Kidney (tissue), 14 donors: Measurements from ENCODE around the gene ZDHHC14. TPM values are rescaled to one million over a fixed set of nuclear protein-coding genes. Genes with fewer than 3 reads are reported as not detected.

Experiments
- DNase-seq, 5 donors: peaks; one replicate each; pipeline ENCODE4 v3.0.0-alpha.2; 2013 to 2020
- FAIRE-seq: peaks from 2 replicates; lab custom pipeline; 2012; peaks lifted over from hg19 to GRCh38; lab: Jason Lieb, UNC
- H3K27ac ChIP-seq, 2 donors: one replicate each; pipeline ENCODE4 v1.7.0; 2013; ENCODE audit warnings: low read depth in 2 of 2, low read length in 2 of 2, inconsistent platforms in 1 of 2
- H3K27me3 ChIP-seq: one replicate; pipeline ENCODE4 v1.7.1; 2013; ENCODE audit warnings: low read length, inconsistent platforms; ENCODE audit not compliant: control insufficient read depth, insufficient read depth
- H3K36me3 ChIP-seq, 3 donors: one replicate each; pipeline versions ENCODE4 v1.7.0 to v1.7.1; 2013; ENCODE audit warnings: low read length in 3 of 3, control low read depth in 1 of 3, inconsistent platforms in 1 of 3; ENCODE audit not compliant: insufficient read depth in 3 of 3, control insufficient read depth in 2 of 3
- H3K4me1 ChIP-seq, 3 donors: one replicate each; pipeline versions ENCODE4 v1.7.0 to v1.7.1; 2013; ENCODE audit warnings: low read length in 3 of 3, inconsistent platforms in 1 of 3, low read depth in 1 of 3; ENCODE audit not compliant: control insufficient read depth in 2 of 3, insufficient read depth in 2 of 3
- H3K4me3 ChIP-seq, 3 donors: one replicate each; pipeline versions ENCODE4 v1.7.0 to v1.8.1; 2013; ENCODE audit warnings: low read length in 3 of 3, control low read depth in 1 of 3, inconsistent platforms in 1 of 3
- H3K9ac ChIP-seq, 3 donors: one replicate each; pipeline versions ENCODE4 v1.7.0 to v1.7.1; 2013; ENCODE audit warnings: low read length in 3 of 3, control low read depth in 1 of 3, inconsistent platforms in 1 of 3
- H3K9me3 ChIP-seq, 3 donors: one replicate each; pipeline versions ENCODE4 v1.7.0 to v1.7.1; 2013; ENCODE audit warnings: low read length in 3 of 3, control low read depth in 1 of 3, inconsistent platforms in 1 of 3; ENCODE audit not compliant: control insufficient read depth in 2 of 3, insufficient read depth in 1 of 3
- intact Hi-C: fragments of 100-400 bp; cut with DNase I; formaldehyde crosslinking; loops from one replicate; pipeline ENCODE4 v1.11.1; 2022
- polyA plus RNA-seq: library from polyadenylated mRNA; stranded (reverse); fragments of 350-450 nt; fragmentation: Illumina TruSeq; extraction: RNeasy Lipid Tissue Mini Kit (QIAGEN cat#74804); gene quantifications from one replicate; pipeline ENCODE4 v1.2.3, GENCODE V29; 2014; ENCODE audit warnings: low read depth, low replicate concordance; ENCODE audit not compliant: insufficient read depth
- total RNA-seq: library from RNA; stranded (reverse); fragmentation: NEBNext Ultra II Directional; extraction: Animal tissue kit (Norgen Biotek cat#: 25700); gene quantifications from one replicate; pipeline ENCODE4 v1.2.1, GENCODE V29; 2021
- TF ChIP-seq, protein P1 (sequence below): IDR thresholded peaks from 3 replicates; pipeline ENCODE4 v1.5.1; 2012; ENCODE audit warnings: mild to moderate bottlenecking, moderate library complexity, borderline replicate concordance; ENCODE audit not compliant: insufficient read depth; ENCODE audit errors: extremely low read depth
- donor health status: control.
- donor health status: control.
- donor health status: control.
- donor health status: control.
- donor health status: control.
- donor health status: DM: yes; HTN: yes; CAD: no.
- donor health status: Normal renal cell carcinoma (clear cell type).

Gene ZDHHC14
- total and polyA plus RNA-seq, 2 donors from 2014 or later = 13.5 to 26.7 TPM

DNA sequence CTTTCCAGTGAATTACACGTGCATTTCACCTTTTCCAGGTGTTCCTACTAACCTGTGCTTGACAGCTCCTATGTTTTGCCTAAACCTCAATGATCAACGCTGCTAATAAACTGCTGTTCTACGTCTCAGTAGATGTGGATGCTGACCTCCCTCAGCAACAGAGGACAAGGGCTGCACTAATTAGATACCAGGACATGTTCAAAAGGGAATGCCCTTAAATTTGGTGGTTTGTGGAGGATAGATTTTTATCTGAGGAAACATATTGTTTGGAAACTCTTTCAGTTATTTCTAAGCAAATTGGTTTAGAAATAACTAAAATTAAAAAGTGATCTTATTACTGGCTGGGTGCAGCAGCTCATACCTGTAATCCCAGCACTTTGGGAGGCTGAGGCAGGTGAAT is 19.1 kb upstream of the ZDHHC14 start:
- no peak for FAIRE-seq

DNA sequence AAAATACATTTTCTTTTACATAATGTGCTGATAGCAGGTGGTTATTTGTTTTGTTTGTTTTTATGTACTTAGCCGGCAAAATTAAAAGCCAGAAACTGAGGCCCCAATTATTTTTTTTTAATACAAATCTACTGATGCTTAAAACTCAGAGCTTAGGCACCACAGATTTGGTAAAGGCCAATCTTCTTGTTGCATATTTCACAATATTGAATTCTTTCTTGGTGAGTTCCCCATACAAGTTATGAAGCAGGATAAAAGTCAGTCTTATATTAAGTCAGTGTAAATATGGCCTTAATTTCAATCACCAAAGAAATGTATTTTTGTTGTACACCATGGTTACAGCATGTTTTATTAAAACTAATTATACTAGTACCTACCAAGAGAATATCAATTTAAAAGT is 16.3 kb upstream of the ZDHHC14 start:
- FAIRE-seq (no peak), DNase-seq (no peak)
- intact Hi-C loops = no loop called here
- no peak overlapping the region for H3K9ac ChIP-seq
- TF ChIP-seq, protein P1, sequence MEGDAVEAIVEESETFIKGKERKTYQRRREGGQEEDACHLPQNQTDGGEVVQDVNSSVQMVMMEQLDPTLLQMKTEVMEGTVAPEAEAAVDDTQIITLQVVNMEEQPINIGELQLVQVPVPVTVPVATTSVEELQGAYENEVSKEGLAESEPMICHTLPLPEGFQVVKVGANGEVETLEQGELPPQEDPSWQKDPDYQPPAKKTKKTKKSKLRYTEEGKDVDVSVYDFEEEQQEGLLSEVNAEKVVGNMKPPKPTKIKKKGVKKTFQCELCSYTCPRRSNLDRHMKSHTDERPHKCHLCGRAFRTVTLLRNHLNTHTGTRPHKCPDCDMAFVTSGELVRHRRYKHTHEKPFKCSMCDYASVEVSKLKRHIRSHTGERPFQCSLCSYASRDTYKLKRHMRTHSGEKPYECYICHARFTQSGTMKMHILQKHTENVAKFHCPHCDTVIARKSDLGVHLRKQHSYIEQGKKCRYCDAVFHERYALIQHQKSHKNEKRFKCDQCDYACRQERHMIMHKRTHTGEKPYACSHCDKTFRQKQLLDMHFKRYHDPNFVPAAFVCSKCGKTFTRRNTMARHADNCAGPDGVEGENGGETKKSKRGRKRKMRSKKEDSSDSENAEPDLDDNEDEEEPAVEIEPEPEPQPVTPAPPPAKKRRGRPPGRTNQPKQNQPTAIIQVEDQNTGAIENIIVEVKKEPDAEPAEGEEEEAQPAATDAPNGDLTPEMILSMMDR = no peak
- no peaks in the 10 kb centered on the region for H3K4me1 ChIP-seq
- H3K4me3 ChIP-seq = no peak overlapping the region
- H3K27me3 ChIP-seq = no peaks in the 10 kb centered on the region
- H3K36me3 ChIP-seq = no peaks in the 10 kb centered on the region
- no peaks in the 10 kb centered on the region for H3K9me3 ChIP-seq
- no peak overlapping the region for H3K27ac ChIP-seq

More for the DNA sequence above, 19.1 kb upstream of the ZDHHC14 start:
- no peak overlapping the region for H3K27ac ChIP-seq
- no peak overlapping the region for H3K9ac ChIP-seq
- no peaks in the 10 kb centered on the region for H3K4me1 ChIP-seq
- H3K4me3 ChIP-seq = no peak overlapping the region
- no peak for DNase-seq
- H3K9me3 ChIP-seq = no peaks in the 10 kb centered on the region
- no peaks in the 10 kb centered on the region for H3K36me3 ChIP-seq
- intact Hi-C loops = no loop called here
- no peaks in the 10 kb centered on the region for H3K27me3 ChIP-seq
- TF ChIP-seq, protein P1 = no peak

DNA sequence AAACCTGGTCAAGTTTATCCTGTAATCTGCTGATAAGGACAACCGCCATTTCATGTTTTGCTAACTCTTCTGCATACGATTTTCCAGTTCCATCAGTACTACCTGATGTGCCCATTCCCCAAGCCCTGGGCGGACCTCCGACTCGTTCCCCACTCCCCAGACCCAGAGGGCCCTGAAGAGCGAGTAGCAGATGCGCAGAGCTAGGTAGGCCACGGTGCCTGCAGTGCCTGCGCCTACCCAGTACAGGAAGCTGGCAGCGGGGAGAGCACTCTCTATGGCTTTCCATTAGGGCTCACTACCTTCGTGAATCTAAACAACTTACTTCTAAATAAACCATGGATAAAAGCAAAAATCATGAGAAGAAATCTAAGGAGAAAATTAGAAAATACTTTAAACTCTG is 14.3 kb upstream of the ZDHHC14 start:
- FAIRE-seq (no peak), DNase-seq (no peak)
- Histone ChIP-seq H3K27me3 (no peaks in the 10 kb centered on the region), H3K4me1 (no peaks in the 10 kb centered on the region), H3K36me3 (no peaks in the 10 kb centered on the region), H3K4me3 (no peak overlapping the region), H3K9me3 (no peaks in the 10 kb centered on the region), H3K27ac (no peak overlapping the region), H3K9ac (no peak overlapping the region)
- intact Hi-C loops = no loop called here
- TF ChIP-seq, protein P1 = no peak
